Fibroblast of skin of right biceps (primary cell): ENCODE data around the gene KLF7.

Experiments
- DNase-seq: peaks from one replicate; pipeline ENCODE4 v3.0.0-alpha.2; 2013

KLF7 gene

GRCh38 chr2:207166349-207167098, 776 bp upstream of the KLF7 start:
- peak; percentile 92 for DNase-seq

GRCh38 chr2:207166039-207166348, 246 bp upstream of the KLF7 start:
- DNase-seq = peak; percentile 100

- peak; percentile 61 for DNase-seq
Observed at GRCh38 chr2:207164006-207164831, 1.5 kb downstream of the KLF7 start.

DNA sequence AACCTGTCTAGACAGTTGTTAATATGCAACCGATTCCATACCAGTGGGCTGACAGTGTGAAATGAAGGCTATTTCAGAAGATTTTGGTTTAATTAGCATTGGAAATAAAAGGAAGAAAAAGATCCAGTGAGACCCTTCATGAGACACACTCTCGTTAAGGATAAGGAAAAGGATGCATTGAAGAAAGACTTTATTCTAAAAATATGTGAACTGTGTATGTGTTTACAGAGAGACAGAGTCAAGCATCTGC, 2.1 kb downstream of the KLF7 start:
- no peak for DNase-seq

DNA sequence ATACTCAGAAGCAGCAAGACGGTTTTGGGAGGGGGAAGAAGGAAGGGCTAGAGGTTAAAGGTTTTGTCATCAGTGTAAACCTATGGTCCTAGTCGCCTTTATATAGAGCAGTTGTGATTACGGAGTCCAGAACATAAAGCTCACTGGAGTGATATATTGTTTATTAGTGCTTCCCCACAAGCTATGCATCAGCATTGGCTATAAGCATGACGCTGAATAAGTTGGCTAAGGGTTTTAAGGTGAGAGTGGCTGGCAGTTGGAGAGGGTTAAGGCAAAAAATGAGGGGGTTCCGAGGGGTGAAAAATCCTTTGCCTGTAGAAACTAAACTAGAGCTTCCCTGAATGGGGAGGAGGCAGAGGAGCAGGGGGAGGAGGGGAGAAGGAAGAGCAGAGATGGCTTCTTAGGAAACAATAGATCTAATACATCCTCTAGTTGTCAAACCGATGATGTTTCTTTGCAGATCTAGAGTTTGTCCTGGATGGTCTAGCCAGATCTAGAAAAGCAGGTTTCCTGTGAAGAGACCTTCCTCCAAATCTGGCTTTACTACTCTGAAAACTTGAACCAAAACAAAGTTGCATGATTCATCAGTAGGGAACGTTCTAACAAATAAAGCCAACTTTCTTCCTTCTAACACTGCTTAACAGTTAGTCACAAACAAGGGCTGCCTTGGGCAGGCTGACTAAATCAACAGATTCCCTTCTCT, 2.5 kb downstream of the KLF7 start:
- peak; percentile 95 for DNase-seq

DNA sequence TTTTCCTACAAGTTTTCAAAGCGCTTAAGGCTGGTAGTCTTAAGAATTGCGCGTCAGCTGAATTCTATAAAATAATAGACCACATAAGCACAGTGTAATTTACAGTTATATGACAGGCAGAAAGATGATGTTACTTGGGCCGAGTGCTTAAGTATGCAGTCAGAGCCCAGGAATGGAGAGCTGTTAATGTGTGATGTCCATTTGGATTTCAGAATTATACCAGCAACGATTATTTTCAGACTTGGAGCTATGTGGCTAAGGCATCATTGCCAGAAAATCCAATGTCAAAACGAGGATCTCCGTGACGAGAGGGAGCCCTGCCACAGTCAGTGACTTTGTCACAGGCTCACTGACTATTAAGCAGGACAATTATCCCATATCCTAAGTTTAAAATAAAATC, 3.4 kb downstream of the KLF7 start:
- DNase-seq = peak; percentile 79

DNA sequence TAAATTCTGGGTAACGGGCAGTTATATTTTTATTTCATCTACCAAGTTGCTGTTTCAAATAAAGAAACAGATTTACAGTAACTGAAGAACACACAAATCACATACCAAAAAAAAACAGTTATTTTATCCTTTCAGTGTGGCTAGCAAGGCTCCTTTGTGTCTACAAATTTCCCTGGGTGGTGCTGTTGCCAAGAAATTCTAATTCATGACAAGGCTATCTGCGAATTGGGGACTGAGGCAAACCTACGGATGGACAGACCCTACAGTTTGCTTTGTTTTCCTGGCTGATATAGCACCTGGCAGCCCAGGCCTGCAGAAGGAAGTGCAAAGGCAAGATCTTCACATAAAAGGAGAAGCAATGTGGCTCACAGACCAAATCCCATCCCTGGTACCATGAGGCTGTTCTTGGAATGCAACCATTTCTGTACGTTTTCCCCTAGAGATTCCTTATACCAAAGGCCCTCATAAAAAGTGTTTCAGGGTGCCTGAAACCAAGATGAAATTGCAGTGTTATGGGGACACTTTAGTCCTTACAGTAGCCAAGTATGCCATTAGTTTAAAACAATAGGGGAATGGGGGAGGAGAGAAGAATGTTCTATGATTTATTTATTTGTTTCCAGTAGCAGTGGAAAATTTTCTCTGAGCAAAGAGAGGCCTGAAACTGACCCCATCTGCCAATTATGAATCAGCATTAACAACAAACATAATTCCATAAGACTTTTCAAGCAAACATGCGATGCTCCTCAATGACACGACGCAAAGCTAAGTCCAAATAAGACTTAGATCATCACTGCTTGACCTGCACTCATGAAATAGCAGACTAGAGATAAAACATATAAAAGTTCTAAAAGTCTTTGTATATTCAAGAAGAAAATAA, 4.3 kb downstream of the KLF7 start:
- peak; percentile 61 for DNase-seq

- DNase-seq = no peak
Observed at GRCh38 chr2:207160115-207160514, 5.6 kb downstream of the KLF7 start.

DNA sequence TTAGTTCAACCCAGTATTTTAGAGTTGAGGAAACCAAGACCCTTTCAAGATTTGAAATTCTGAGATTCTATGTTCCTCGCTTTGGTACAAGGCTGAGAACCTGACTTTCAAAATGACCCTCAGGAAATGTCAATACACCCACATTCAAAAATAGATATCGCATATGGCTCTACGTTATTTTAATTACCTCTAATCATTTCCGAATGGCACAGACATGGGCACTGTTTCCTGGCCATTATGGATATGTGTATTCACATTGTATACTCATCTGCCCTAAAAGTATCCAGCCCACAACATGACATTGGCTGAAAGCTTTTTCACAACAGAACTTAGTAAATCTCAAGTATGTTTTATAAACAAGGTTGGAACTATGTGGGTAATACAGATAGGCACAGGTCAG, 6.7 kb downstream of the KLF7 start:
- no peak for DNase-seq

DNA sequence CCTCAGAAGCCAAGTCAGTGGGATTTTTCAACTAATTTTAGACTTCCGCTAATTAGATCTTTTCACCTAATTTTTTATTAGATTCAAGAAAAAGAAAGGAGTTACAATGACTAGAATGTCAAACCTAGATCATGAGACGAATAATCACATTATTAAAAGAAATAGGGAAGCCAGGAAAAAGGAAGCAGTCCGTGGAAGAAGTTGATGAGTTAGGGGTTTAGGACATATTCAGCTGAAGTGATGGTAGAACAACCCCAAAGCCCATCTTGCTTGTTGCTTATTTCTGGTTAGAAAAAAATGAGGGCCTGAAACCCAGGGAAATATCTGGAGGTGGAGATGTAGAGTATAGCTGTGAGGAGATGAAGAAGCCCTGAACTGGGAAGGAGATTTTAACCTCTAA, 8.0 kb downstream of the KLF7 start:
- no peak for DNase-seq

DNA sequence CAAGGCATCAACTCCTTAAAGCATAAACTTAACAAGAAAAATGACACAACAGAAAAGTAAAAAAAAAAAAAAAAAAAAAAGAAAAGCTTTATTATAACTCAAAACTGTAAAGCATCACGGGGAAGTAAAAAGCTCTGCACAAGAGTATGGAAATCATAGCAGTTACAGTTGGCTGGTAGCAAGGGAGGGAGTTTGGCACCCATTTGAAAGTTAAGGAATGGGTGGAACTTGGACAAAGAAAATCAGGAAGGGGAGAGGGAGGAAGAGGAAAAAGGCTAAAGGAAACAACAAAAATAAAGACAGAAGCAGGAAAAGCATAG, 8.6 kb downstream of the KLF7 start:
- no peak for DNase-seq

DNA sequence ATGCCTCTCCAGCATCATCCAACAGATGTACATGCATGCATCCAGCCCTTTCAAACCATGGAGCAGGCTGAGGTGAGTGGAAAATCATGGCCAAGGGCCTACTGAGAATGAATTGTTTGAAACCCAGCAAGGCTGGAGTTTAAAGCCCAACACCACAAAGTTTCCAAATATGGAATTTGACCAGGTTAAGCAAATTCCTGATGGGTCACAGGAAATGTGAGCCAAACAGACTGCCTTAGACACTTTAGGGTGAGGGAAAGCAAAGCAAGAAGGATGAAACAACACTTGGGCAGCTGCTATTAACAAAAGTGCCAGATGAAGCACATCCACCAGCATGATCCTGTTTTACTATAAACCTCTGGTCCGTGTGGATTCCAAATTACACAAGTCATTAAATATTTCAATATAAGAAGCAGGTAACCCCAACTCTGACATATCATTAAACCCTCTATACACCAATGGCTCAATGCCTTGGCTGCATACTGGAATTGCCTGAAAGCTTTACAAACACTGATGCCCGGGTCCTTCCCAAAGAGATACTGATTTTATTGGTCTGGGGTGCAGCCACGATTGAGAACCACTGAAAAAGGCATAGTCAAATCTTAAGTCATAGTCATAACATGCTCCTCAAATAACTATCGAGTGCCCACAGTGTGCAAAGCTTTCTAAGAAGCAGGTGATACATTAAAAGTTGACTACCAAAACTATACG, 9.1 kb downstream of the KLF7 start:
- DNase-seq = peak; percentile 50

GRCh38 chr2:207155516-207156444, 10.0 kb downstream of the KLF7 start:
- DNase-seq = no peak

GRCh38 chr2:207154556-207155510, 10.9 kb downstream of the KLF7 start:
- DNase-seq = no peak

- DNase-seq = no peak
Observed at GRCh38 chr2:207153266-207153975, 12.3 kb downstream of the KLF7 start.

- DNase-seq = no peak
Observed at GRCh38 chr2:207151048-207151447, 14.7 kb downstream of the KLF7 start.

- no peak for DNase-seq
Observed at GRCh38 chr2:207150284-207150683, 15.5 kb downstream of the KLF7 start.

GRCh38 chr2:207149249-207150213, 16.2 kb downstream of the KLF7 start:
- DNase-seq = peak; percentile 52
